NCI-H2171 treated with DMSO at 0.1 percent for 48 hours (cell line): ENCODE data around the gene IMP3.
A peak's percentile ranks its signal among the peaks of the same experiment; 100 is the strongest.
"Not testable (repeated sequence)": the region's sequence is repeated elsewhere in the genome, so short reads cannot be mapped to it uniquely, and the experiment has no call there.

Source experiments
- DNase-seq: peaks from one replicate; lab custom pipeline; 2025; lab: John Stamatoyannopoulos, UW

Gene IMP3

DNA sequence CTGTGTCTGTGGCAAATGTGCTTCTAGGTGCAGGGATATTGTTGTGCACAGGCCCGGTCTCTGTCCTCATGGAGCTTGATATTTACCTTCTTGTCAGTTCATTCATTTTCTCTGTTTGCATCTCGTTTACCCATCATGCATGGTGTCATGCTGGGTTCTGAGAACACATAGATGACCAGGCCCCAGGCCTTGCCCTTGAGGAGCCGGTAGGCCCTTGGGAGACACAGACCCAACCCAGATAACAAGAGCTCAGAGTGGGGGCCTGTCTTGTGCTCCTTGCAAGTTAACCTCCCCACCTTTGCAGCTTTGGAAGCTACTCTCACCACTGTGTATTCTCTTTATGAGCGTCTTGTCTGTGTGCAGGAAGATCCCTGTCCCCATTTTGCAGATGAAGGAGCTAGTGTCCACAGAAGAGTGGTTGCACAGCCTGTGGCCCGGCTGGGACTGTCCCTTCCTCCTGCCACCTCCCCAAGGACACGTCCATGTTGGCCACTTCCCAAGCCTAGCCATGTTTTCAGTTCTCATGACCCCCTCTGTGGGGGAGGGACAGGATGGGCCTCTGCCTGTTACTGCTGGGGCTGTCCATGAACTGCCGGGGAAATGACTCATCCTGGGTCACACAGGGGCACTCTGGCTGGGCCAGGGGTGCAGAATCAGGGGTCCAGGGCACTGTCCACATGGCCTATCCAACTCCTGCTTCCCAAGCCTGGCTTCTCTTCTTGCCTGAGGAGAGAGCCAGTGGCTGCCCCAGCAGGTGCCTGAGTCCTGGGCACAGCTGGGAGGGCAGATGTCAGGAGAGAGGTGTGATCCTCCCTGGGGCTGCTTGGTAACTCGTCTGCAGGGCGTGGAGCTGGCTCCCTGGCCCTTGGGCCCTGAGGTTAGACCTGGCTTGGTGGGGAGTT is 11.1 kb upstream of the IMP3 start:
- DNase-seq = no peak

GRCh38 chr15:75649848-75650247 is 9.8 kb upstream of the IMP3 start:
- no peak for DNase-seq

DNA sequence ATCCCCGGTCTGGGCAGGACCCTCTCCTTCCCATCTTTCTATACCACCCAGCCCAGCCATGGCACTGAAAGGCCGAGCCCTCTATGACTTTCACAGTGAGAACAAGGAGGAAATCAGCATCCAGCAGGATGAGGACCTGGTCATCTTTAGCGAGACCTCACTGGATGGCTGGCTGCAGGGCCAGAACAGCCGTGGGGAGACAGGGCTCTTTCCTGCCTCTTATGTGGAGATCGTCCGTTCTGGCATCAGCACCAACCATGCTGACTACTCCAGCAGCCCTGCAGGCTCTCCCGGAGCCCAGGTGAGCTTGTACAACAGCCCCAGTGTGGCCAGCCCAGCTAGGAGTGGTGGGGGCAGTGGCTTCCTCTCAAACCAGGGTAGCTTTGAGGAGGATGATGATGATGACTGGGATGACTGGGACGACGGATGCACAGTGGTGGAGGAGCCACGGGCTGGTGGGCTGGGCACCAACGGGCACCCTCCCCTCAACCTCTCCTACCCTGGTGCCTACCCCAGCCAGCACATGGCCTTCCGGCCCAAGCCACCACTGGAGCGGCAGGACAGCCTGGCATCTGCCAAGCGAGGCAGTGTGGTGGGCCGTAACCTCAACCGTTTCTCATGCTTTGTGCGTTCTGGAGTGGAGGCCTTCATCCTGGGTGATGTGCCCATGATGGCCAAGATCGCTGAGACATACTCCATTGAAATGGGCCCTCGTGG is 9.2 kb upstream of the IMP3 start:
- DNase-seq = no peak

GRCh38 chr15:75648156-75649000 is 8.4 kb upstream of the IMP3 start:
- DNase-seq = no peak

DNA sequence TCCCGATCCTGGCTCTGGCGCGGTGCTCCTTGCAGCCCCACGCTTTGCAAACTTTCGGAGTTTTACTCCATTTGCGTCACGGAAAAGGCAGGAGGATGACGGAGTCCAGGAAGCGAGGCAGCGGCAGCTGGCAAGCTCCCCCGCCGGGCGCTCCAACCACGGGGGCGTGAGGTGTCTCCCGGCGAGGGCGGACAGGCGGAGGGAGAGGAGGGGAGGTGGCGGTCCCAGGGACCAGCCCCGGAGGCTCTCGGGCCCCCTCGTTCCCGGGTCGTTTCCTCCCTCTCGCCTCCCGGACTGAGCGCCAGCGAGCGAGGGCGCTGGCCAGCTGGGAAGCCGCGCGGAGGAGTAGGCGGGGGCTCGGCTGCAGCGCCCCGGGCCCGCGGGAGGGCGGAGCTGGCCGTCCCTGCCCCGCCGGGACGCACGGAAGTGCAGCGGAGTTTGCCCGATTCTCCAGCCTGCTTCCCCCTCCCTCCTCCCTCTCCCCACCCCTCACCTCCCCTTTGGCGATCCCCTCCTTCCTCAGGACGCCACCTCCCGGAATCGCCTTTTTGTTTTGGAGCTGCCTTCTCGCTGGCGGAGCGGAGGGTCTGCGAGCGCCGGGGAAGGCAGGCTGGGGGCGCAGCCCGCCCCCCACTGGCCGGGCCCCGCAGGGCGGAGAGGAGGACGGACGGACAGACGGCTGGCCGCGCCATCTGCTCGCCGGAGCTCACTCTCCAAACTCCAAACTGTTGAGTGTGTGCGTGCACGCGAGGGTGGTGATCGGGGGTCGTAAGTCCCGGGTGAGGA is 7.5 kb upstream of the IMP3 start, which contains the start of gene SNX33:
Gene SNX33, plus strand, starts transcription at position 543 of the 786 bp plus-strand sequence. CDS start 1,191 bp downstream, outside the sequence.
- DNase-seq = peak; percentile 48

- no peak for DNase-seq
These were observed 6.9 kb upstream of the IMP3 start for GRCh38 chr15:75646944-75647364.

DNA sequence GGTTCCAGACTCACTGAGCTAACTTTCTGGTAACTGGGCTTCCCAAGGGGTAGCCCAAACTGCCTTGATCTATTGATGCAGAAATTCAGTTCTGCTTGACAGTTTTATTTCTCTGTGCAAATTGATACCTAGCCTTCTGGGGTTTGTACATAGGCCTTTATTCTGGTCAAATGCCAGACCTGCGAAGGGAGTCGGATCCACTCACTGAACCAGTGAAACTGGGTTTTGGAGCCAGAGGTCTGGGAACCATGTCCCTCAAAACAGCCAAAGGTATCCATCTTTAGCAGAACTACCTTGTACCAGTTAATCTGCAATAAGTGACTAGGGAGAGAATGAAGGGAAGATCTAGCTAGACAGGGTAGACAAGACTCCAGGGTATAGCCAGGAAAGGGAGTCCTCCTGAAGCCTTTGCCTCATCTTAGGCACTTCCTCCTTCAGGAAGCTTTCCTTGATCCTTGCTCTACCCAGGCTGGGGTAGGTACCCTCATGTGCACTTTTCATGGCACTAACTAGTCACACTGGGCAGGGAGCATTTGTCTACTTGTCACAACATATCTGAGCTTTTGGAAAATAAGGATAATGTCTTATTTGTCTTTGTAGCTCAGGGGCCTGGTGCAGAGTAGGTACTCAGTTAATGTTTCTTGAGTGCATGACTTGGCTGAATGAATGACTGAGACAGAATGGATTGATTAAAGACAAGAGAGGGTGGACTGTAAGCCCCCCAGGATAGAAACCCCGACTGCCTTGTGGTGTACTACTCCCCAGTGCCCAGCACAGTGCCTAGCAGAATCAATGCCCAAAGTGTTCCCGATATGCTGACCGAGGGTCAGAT is 6.3 kb upstream of the IMP3 start:
- no peak for DNase-seq

DNA sequence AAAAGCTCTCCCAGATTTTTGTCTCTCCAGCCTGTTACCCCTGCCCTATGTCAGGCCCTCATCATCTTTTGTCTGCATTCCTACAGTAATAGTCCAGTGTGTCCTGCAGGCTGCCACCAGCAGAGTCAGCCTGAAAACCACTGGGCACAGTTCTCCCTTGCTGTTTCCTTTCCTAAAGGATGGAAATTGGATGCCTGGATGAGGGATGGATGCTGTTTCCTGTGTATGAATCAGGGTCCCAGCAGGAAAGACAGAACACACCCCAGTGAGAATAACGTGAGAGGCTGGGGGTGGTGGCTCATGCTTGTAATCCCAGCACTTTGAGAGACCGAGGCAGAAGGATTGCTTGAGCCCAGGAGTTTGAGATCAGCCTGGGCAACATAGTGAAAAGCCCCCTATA is 4.4 kb upstream of the IMP3 start:
- no peak for DNase-seq

GRCh38 chr15:75641603-75642002 is 1.6 kb upstream of the IMP3 start:
- no peak for DNase-seq

GRCh38 chr15:75641179-75641503 is 1.1 kb upstream of the IMP3 start:
- no peak for DNase-seq

DNA sequence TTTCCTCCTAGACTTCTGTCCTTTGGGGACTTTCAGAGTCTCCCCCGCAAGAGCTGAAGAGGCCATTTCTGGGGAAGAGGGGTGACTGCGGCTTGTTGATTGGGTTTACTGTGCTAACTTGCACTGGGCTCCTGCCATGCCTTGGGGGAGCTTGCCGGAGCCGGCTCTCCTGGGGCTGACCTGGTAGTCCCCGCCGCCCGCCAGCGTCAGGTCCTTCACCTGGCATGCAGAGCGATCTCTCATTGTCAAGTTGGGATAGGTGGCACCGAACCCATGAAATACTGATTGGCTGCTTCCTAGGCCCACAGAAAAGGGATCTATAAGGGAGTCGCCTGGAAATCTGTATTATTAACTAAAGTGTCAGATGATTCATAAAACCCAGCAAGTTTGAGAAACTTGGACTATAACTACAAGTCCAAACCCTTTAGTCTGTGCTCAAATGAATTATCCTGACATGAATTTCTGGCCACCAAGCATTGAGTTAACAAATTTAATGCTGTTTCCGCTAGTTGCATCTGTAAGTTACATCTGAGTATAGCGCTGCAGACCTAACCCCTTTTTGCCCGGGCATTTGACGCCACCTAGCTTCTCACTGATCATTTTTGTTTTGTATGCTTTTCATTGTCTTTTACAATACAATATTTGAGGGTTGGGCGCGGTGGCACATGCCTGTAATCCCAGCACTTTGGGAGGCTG is 607 bp upstream of the IMP3 start:
- DNase-seq = peak; percentile 78

DNA sequence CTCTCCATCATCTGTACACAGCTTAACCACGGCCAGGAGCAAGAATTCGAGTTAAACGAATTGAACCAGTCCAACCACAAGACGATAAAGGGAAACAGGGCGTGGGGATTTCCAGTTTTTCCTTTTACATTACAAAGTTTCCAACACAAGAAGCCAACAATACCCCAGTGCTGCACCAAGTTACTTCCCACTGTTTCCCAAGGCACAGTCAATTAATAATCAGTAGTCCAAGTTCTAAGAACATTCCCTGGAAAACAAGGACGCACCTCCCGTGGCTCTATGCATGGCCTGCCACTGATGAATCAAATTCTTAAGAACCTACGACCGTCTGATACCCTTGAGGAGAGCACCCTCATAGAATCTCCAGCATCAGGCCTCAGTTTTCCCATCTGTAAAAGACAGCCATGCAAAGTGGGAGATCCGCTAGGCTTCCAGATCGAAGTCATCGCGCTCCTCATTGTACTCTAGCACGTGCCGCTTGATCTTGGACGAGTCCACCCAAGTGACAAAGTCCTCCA is 774 bp downstream of the IMP3 start:
- DNase-seq = peak; percentile 55

GRCh38 chr15:75637245-75638009 is 2.6 kb downstream of the IMP3 start:
- DNase-seq = no peak

DNA sequence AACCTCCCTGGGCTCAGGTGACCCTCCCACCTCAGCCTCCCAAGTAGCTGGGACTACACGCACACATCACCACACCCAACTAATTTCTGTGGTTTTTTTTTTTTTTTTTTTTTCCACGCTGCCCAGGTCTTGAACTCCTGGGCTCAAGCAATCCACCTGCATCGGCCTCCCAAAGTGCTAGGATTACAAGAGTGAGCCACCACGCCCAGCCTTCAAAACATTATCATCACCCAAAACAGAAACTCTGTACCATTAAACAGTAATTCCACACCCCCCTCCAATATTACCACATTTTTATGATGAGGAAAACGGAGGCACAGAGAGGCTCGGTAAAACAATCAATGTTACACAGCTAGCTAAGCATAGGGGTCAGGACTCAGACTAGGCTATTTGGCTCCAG is 4.0 kb downstream of the IMP3 start:
- DNase-seq = no peak

GRCh38 chr15:75633922-75634321 is 6.1 kb downstream of the IMP3 start:
- DNase-seq = not testable (repeated sequence)

DNA sequence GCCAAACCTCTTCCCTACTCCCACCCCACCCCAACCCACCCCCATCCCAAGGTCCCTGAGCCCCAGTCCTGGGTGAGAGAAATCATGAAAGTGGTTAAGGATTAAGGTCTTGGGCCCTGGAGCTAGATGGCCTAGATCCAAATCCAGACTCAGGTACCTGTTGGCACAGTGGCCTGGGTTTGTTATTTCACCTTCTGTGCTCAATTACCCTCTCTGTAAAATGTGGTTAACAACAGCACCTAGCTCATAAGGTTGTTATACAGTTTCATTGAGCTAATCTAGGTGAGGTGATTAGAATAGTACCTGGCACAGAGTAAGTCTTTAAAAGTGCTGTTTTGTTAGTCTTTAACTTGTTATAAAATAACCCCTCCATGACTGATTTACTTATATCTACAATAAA is 8.1 kb downstream of the IMP3 start:
- no peak for DNase-seq

DNA sequence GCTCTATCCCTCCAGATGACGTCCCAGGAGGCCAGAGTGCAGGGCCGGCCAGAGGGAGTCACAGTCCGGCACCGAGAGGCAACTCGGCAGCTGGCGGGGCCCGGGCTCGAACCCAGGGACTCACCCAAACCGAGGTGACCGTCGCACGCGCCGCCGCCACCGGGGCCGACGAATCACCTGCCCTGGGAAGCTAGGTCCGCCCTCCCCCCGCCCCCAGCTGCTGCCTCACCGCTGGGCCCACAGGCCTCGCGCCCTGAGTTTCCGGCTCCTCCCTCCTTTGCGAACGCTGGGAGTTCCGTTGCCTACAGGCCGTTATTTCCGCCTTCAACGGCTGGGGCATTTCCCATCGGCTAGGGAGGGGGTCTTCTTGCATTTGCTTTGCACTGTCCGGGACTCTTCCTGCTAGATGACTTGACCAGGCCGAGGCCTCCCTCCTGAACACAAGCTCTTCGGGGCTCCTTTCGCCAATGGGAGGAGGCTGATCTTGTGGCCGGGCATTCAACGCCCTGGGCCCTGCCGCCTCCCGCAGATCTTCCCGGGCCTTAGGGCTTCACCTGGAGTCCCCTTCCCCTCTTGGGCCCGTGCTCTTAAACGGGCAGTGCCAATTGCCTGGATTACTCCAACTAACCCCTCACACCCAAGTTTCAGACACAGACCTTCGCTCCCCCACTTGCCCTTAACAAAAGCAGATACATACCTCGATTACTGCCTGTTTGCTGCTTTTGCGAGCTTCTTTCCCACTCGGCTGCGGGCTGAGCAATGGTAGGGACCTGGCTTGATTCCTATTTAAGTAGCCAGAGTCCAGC is 14.3 kb downstream of the IMP3 start, which contains the start of gene SNUPN:
Gene SNUPN, minus strand, starts transcription at position 184 of the 806 bp plus-strand sequence. CDS start 4,674 bp downstream, outside the sequence.
- DNase-seq = peak; percentile 90

DNA sequence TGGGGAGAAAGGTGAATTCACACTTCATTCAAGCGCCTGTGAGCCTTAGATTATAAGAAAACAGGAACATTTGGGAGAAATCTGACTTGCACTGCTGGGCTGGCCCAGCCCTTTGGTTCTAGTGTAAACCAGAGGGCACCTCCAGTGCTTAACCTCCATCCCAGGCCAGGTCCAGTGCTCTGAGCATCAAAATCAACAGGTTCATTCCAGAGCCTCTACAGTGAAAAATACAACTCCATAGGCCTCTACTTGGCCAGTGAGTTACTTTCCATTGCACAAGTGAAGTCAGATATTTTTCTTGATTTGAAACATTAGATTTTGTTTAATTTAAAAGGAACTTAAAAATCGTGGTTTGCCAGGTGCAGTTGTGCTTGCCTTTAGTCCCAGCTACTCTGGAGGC is 17.5 kb downstream of the IMP3 start:
- no peak for DNase-seq
